Activated CD8-positive, alpha-beta memory T cell treated with anti-CD3 and anti-CD28 coated beads for 1 hour (primary cell): ENCODE results near the gene GMDS.

Source experiments
- DNase-seq, 2 donors: peaks; one replicate each; pipeline ENCODE4 v3.0.0-alpha.2; 2020; ENCODE audit warnings: low read depth in 1 of 2; ENCODE audit errors: extremely low read depth in 1 of 2

GMDS gene

DNA sequence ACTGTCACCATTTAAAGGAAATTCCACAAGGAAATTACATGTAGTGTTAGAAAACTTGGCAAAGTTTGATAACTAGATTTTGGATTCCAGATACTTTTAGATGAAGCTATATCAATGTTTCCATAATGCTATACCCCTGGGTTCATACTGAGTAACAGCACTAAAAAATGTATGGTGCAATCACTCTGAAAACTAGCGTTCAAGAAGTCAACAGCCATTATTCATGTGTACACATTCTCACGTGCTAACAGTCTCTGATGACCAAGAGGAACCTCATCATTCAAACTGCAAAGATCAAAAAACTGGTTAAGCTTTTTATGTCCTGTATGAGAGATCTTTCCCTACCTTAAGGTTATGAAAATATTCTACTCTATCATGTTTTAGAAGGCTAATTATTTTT is 197.6 kb downstream of the GMDS start:
- DNase-seq, result no peak

DNA sequence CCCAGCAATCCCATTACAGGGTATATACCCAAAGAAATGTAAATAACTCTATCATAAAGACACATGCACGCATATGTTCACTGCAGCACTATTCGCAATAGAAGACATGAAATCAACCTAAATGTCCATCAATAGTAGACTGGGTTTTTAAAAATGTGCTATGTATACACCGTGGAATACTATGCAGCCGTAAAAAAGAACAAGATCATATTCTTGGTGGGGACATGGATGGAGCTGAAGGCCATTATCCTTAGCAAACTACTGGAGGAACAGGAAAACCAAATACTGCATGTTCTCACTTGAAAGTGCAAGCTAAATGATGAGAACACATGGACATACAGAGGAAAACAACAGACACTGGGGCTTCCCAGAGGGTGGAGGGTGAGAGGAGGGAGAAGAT is 201.2 kb downstream of the GMDS start:
- DNase-seq, result no peak

DNA sequence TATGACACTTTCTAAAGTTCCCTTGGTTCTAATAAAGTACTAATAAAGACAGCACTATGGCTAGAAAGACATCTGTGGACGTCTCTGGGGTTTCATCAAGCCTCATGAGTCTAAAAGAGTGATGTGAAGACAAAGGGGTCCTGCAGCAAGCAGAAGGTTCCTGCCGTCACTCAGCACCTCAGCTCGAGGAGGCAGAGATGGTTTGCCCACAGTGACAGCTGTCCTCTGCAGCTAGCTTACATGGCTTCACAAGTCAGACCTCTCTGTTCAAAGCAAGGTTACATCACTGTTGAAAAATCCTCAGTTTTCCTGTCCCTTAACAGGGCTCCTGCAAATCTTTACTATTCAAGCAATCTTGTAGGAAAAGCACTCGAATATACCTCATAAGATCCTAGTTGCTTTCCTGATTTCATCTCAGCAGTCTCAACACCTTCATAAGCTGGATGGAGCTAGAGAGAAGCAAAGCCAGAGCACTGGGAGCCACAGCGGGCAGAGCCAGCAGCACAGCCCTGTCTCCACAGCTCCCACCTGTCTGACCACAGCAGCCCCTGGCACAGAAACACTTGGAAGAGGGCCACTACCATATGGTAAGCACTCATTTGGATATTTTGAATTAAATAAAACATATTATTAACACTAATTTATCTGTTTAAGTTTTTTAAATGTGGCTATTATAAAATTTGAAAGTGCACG is 202.3 kb downstream of the GMDS start:
- DNase-seq, result no peak

DNA sequence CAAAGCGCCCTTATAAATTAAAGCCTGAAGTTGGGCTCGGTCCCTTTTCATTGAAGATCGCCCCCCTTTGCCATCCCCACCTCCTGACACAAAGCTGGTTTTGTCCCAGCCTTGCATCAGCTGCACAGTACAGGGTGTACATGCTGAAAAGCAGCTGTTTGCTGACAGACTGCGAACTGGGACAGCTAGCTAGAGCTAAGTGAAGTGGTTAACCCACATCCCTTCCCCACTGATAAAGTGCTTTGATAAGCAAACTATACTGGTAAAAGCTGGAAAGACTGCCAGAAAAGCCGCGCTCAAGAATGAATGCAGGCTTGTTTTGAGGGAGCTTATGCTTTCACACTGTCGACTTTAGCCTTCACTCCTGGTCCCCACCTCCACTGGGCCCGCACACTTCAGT is 207.3 kb downstream of the GMDS start:
- no peak for DNase-seq

DNA sequence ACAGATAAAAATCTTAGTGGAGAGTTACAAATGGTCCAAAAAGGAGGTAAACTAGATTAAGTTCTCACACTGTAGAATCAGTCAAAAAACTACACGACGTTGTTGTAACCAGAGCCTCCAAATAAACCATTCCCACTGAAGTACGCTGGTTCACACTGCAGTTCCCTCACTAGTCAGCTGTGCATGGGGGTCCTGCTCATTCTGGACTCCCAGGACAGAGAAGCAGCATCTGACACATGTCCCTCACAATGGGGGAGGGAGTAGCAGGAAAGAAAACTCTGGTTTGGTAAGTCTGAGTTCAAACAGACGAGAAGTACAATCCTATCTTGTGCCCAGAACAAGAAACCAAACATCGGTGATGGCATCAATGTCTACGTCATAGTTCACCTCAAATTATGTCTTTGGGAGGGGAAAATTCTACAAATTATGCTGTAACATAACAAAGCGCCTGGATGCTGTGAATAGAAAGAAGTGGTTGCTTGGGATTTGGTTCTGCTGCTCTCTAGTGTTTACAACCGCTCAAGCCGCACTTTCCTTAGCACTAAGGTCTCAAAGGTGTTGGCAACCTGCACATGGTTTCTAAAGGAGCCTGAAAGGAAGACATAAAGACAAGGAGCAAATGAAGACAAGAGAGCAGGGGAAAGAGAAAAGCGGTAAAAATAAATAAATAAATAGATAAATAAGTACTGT is 208.0 kb downstream of the GMDS start:
- DNase-seq, result no peak

DNA sequence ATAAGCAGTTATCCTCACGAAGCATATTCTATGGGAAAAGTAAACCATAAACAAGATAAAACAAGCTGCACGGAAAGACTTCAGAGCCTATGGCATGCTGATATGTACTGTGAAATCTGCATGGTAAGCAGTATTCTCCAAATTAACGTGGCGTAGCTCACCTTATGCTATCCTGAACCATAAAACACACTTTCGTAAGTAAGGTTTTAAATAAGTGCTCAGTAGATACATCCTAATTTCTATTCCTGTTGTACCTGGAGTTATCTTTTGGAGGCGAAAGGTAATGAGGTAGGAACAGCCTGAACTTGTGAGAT is 208.7 kb downstream of the GMDS start:
- no peak for DNase-seq

DNA sequence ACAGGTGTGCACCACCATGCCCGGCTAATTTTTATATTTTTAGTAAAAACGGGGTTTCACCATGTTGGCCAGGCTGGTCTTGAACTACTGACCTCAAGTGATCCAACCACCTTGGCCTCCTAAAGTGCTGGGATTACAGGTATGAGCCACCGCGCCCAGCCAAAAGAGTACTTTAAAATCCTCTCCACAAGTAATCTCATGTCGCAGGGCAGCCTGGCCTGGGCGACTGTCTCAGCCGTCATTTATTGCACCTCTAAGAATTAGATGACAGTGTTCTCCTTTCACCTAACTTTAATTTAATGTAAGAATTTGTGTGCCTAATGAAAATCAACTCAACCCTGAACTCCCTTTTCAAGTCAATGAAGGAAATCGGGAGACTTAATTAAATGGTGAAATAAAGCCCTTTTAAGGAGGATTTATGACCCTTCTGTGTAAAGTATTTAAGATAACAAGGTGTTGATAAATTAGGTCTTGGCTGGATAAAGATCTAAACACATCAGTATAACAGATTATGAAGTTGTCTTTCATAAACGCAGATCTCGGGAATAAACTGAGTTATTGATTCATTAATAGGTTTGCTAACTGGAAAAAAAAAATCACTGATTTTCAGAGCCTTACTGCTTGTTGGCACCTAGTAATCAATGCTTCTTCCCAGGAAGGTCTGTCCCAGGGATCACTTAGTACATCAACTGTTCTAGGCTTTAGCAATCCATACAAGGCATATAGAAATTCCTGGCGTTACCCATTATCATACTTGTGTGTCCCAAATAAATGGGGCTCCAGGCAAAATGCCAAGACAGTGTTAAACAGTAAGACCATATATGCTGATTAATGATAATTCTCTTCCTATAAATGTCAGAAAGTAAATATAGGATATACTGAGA is 209.3 kb downstream of the GMDS start:
- no peak for DNase-seq

DNA sequence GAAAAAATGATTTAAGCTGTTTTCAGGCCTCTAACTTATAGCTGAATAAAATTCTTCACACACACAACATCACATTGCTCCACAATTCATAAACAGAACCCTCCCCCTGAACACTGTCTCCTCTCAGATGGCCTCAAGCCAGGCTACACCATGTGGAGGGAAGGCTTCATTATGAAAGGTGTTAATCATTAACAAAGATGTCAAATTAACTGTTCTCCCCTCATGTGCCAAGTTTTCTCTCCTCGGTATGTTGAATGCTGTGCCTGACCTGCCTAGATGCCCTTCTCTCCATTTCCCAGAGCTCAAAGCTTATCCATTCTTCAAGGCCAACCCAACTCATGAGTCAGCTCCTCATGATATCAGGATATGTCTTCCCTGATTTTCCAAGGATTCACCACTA is 210.4 kb downstream of the GMDS start:
- no peak for DNase-seq

DNA sequence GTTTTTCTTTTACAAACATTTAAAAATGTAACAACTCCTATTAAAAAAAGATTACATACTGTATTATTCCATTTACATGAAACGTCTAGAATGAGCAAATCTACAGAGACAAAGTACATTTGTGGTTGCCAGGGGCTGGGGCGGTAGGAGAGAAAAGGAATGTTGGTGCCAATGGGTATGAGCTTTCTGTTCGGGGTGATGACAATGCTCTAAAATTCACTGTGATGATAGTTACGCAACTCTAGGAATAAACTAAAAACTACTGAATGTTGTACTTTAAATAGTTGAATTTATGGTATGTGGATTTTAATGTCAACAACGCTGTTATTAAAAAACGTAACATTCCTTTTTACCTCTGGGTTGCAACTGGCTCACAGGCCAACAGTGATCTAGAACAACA is 211.1 kb downstream of the GMDS start:
- DNase-seq, result no peak

DNA sequence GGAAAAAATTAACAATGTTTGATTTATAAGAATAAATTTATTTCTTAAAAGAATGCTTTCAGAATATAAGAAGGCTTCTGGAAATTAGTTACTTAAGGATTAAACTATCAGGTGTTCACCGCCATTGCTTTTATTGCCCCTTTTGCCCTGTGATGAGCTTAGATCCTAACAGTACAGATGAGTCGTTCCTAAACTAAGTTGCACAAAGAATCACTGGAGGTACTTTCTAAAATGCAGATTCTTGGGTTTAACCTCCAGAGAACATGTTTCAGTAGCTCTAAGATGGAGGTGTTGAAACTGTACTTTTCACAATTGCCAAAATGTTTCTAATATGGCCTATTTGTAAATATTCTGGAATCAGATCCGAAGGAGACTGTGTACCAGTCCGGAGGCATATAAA is 211.9 kb downstream of the GMDS start:
- no peak for DNase-seq

DNA sequence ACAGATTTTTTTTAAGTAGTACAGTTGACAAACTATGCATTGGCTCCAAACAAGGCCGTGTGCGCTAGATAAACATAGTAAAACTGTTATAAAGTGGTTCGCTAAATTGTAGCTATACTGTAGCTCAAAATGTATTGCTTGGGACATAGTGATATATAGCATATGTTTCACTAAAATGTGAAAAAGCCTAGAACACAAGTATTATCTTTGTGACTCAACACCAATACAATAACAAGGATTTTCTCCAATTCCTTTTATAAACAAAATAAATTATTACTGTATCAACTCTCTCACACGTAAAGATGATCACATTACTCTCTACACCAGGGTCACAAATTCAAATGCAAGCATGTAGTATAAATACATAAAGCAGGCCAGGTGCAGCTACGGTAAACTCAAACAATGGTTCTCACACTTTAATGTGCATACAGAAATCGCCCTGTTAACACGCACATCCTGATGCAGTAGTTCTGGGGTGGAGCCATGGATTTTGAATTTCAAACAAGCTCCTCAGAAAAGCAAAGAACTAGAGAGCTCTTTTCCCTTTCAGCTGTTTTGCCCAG is 214.6 kb downstream of the GMDS start:
- DNase-seq, result no peak

DNA sequence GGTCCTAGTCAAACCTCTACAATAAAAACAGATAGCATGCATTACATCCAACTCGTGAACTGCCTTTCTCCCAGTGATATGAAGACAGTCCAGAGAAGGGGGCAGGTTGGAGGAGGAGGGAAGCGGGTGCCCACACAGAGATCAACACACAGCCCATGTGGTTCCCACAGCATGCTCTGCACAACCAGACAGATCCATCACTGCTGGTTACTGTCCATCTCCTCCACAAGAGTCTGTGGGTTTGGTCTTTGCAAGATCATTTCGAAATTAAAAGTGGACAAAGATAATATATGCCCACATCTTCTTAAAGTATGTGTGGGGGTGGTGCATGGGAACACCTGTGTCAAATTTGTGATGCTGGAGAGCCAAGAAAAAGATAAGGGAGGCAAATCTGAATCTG is 215.5 kb downstream of the GMDS start:
- DNase-seq, result no peak

DNA sequence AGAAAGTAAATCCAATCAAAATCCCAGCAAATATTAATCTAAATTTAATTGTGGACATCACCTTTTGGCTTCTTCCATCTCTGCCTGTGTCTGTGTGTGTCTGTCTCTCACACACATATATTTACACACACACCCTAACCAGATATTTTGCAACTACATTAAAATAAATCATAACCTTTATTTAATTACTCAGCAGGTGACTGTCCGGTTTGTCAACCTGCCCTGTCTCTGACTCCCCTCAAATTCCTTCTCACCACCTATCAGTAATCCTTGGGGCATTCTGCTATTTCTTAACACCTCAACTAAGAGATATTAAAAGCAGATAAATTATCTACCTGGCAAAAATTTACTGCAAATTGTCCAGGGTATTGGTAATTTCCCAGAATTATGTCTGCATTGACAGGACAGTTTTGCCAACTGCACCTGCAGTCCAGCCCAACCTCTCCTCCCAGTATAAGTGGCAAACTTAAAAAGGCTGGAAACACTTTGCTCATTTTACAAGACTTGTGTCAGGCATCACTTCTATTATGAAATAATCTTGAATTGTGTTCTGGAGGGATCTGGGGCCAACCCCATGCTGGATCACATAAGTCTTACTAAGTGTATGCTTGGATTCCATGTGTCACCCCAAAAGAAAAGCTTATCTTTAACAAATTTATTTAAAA is 216.1 kb downstream of the GMDS start:
- no peak for DNase-seq

DNA sequence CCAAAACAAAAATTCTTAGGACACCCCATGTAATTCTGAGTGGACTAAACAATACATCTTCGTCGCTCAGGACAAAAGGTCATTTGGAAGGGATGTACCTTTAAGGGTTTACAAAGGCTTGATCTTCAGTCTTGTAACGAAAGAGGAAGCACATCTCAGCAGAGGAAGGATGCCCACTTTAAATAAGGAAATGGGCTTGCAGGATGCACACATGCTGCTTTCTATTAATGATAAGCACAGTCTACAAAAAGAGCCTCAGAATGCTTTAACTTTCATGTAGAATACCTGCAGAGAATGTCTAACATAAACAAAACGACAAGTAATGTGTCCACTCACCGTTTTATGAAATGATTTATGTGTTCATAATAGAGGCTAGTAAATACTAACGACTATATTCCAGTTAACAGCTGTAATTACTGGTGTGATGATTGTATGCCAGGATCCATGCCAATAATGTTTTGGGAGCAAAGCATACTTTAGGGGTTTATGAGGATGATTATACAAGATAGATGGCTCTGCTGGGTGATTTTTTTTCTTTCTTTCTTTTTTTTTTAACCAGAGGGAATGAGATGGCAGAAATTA is 216.9 kb downstream of the GMDS start:
- no peak for DNase-seq

DNA sequence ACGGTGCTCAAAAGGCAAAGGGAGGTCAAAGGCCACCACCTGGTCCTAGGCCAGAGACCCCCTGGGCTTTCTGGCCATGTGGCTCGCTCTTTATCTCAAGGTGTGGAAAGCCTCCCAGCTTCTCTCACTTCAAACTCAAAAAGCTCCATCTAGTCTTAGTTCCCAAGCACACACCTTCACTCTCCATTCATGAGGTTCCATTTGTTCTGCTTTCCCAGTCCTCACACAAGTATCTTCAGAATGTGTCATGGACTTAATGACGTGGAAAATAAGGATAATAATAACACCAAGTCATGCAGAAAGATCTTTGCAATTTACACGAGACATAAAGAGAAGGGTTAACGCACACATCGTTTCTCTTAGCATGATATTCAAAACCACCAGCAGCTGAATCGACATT is 219.3 kb downstream of the GMDS start:
- DNase-seq, result no peak

DNA sequence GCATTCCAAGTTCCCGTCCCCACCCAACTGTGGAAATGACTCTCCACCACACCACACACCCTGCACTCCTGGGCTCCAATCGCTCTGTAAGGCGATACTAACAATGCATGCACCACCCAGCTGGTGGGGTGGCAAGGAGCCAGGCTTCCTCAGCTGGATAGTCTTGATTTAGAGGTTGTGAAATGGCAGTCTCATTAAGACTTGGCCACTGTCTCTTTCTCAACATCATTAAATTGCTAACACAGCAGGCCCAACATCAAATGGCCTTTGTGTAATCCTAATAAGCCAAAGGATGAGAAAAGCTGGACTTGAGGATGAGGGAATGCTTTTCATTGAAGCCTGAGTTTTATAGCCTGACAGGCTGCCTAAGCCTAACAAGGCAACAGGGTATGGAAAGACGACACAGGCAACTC is 223.7 kb downstream of the GMDS start:
- DNase-seq, result no peak

DNA sequence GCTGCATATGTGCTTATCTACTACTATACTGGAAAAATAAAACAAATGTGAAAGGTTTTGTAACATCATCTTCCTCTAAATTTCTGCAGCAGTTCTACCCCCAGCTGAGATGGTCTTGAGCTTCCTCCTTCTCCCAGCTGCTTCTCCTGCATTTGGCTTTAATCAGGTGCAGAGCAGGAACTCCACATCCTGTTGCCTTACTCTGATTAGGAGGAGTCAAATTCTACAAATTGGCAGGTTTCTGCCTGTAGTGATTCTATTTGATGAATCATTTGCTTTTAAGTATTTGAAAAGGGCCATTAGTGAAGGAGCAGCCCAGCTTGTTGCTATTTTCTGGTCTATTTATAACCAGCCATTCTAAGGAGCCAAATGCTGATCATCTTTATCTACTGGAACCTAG is 224.5 kb downstream of the GMDS start:
- no peak for DNase-seq

DNA sequence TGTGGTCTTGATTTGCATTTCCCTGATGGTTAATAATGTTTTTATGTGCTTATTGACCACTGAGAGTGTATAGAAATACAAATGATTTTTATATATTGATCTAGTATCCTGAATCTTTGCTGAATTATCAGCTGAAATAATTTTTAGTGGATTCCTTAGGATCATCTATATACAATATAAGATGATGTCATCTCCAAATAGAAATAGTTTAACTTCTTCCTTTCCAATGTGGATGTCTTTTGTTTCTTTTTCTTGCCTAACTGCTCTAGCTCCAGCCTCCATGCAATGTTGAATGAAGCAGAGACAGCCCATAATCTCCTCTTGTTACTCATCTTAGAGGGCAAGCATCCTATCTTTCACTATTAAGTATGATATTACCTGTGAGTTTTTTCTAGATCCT is 226.4 kb downstream of the GMDS start:
- DNase-seq, result no peak

DNA sequence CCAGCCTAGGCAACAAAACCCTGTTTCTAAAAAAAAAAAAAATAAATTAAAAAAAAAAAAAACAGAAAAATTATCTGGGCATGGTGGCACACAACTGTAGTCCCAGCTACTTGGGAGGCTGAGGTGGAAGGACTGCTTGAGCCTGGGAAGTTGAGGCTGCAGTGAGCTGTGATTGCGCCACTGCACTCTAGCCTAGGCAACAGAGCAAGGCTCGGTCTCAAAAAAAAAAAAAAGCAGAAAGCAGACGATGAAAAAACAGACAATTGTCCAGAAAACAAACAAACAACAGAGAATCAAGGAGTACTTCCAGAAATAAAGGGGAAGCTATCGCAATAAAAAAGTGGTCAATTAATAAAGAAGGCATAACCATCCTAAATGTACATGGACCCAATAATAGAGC is 229.4 kb downstream of the GMDS start:
- DNase-seq, result no peak

DNA sequence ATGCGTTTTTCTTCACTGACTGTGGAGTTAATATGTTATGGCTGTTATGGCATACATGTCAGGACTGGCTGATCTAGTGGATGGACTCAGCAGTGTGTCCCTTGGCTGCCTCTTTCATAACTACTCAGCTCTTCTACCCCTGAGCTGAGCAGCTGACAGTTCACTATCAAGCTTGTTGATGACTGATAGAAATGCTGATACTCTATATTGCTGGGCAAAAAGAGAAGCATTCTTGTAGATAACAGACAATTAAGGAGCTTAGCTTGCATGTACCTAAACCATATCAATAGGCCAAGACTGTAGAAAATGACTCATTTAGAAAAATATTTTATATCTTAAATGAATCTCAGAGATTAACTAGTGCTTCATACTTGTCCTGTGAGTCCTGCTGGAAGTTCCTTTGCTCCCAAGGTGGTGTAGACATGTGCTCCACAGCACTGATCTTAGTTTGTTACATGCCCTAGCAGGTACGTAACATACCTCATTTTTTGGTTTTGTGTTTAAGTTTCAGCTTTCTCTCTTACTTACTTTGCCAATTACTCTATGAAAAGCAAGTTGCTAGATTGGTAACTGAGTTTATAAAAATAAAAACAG is 236.9 kb downstream of the GMDS start:
- no peak for DNase-seq
